Astrocyte (in vitro differentiated cells and primary cell): ENCODE measurements around the gene SGSM2. TPM values are rescaled to one million over a fixed set of nuclear protein-coding genes. Genes with fewer than 3 reads are reported as not detected.

ENCODE experiments used
- DNase-seq: peaks from one replicate; pipeline ENCODE4 v3.0.0-alpha.2; 2010; ENCODE audit warnings: low read depth
- FAIRE-seq: peaks from 2 replicates; lab custom pipeline; 2011; peaks lifted over from hg19 to GRCh38; lab: Jason Lieb, UNC
- H2AFZ ChIP-seq: 2 replicates; pipeline ENCODE4 v1.6.0; 2012; ENCODE audit warnings: low read depth, low read length, inconsistent platforms
- H3K27ac ChIP-seq: 2 replicates; pipeline ENCODE4 v1.5.1; 2011; ENCODE audit warnings: low read depth, low read length, inconsistent platforms
- H3K27me3 ChIP-seq: 2 replicates; pipeline ENCODE4 v1.6.0; 2011; ENCODE audit warnings: low read length, inconsistent platforms; ENCODE audit not compliant: insufficient read depth
- H3K36me3 ChIP-seq: 2 replicates; pipeline ENCODE4 v1.5.1; 2011; ENCODE audit warnings: low read length, inconsistent platforms; ENCODE audit not compliant: insufficient read depth
- H3K4me1 ChIP-seq: 2 replicates; pipeline ENCODE4 v1.5.1; 2011; ENCODE audit warnings: low read length, inconsistent platforms; ENCODE audit not compliant: insufficient read depth
- H3K4me2 ChIP-seq: 2 replicates; pipeline ENCODE4 v1.6.0; 2012; ENCODE audit warnings: low read length, inconsistent platforms
- H3K4me3 ChIP-seq: 2 replicates; pipeline ENCODE4 v1.5.1; 2011; ENCODE audit warnings: low read depth, mild to moderate bottlenecking, low read length, inconsistent platforms; ENCODE audit not compliant: insufficient read depth
- H3K79me2 ChIP-seq: 2 replicates; pipeline ENCODE4 v1.6.0; 2012; ENCODE audit warnings: mild to moderate bottlenecking, low read length, inconsistent platforms; ENCODE audit not compliant: insufficient read depth
- H3K9ac ChIP-seq: 2 replicates; pipeline ENCODE4 v1.6.0; 2012; ENCODE audit warnings: mild to moderate bottlenecking, low read length, inconsistent platforms
- H3K9me3 ChIP-seq: 2 replicates; pipeline ENCODE4 v1.5.1; 2012; ENCODE audit warnings: low read depth, mild to moderate bottlenecking, low read length, inconsistent platforms; ENCODE audit not compliant: insufficient read depth
- H4K20me1 ChIP-seq: 2 replicates; pipeline ENCODE4 v1.6.0; 2012; ENCODE audit warnings: low read length, inconsistent platforms; ENCODE audit not compliant: insufficient read depth
- H3K27ac Mint-ChIP-seq: one replicate; pipeline ENCODE4 v1.8.0; 2021; ENCODE audit warnings: mild to moderate bottlenecking, mixed read lengths; ENCODE audit not compliant: unreplicated experiment
- H3K27me3 Mint-ChIP-seq: one replicate; pipeline ENCODE4 v1.8.0; 2021; ENCODE audit warnings: low read depth, mixed read lengths; ENCODE audit not compliant: unreplicated experiment
- H3K36me3 Mint-ChIP-seq: one replicate; pipeline ENCODE4 v1.8.0; 2021; ENCODE audit warnings: low read depth, mixed read lengths; ENCODE audit not compliant: unreplicated experiment
- H3K4me1 Mint-ChIP-seq: one replicate; pipeline ENCODE4 v1.8.0; 2021; ENCODE audit warnings: low read depth, mixed read lengths; ENCODE audit not compliant: unreplicated experiment
- H3K4me3 Mint-ChIP-seq: one replicate; pipeline ENCODE4 v1.8.0; 2021; ENCODE audit warnings: mild to moderate bottlenecking, moderate library complexity, mixed read lengths; ENCODE audit not compliant: unreplicated experiment
- H3K9me3 Mint-ChIP-seq: one replicate; pipeline ENCODE4 v1.8.0; 2021; ENCODE audit warnings: mild to moderate bottlenecking, mixed read lengths; ENCODE audit not compliant: unreplicated experiment
- CTCF ChIP-seq: IDR thresholded peaks from 2 replicates; pipeline ENCODE4 v1.5.1; 2011; ENCODE audit warnings: low read depth, mild to moderate bottlenecking, inconsistent platforms, low read length, moderate library complexity; ENCODE audit not compliant: insufficient read depth
- EZH2 ChIP-seq: IDR thresholded peaks from 2 replicates; pipeline ENCODE4 v1.6.1; 2012; ENCODE audit warnings: mild to moderate bottlenecking, low read length, inconsistent platforms; ENCODE audit not compliant: insufficient read depth
- total RNA-seq: library from RNA; stranded (reverse); gene quantifications from 2 replicates; pipeline ENCODE4 v1.2.1, GENCODE V29; 2021

The SGSM2 gene
- total RNA-seq, 1 donor from 2014 or later: 62.1 TPM

GRCh38 chr17:2394775-2395201 lies 57.5 kb downstream of the SGSM2 start:
- peaks cover 3% of the 10 kb centered on the region for H3K36me3 ChIP-seq
- peaks cover 71% of the 10 kb centered on the region for H3K79me2 ChIP-seq
- FAIRE-seq (no peak), DNase-seq (no peak)
- H3K9me3 ChIP-seq: no peaks in the 10 kb centered on the region
- peaks cover 51% of the 10 kb centered on the region for H4K20me1 ChIP-seq
- peak overlapping the region; percentile 59 for H3K9ac ChIP-seq
- H2AFZ ChIP-seq: no peak overlapping the region
- Mint-ChIP-seq H3K36me3 (no peaks in the 10 kb centered on the region), H3K27me3 (no peaks in the 10 kb centered on the region), H3K4me3 (no peak overlapping the region), H3K27ac (peak overlapping the region; percentile 86), H3K4me1 (peaks cover 44% of the 10 kb centered on the region), H3K9me3 (no peaks in the 10 kb centered on the region)
- no peaks in the 10 kb centered on the region for H3K27me3 ChIP-seq
- H3K4me1 ChIP-seq: peaks cover 62% of the 10 kb centered on the region
- TF ChIP-seq CTCF: no peak
- no peak for TF ChIP-seq EZH2
- no peak overlapping the region for H3K27ac ChIP-seq
- no peak overlapping the region for H3K4me3 ChIP-seq
- no peak overlapping the region for H3K4me2 ChIP-seq

GRCh38 chr17:2395258-2396181 lies 58.2 kb downstream of the SGSM2 start:
- no peaks in the 10 kb centered on the region for H3K27me3 ChIP-seq
- H3K36me3 ChIP-seq: peaks cover 3% of the 10 kb centered on the region
- H3K27ac Mint-ChIP-seq: peak overlapping the region; percentile 88
- TF ChIP-seq CTCF: no peak
- no peak for TF ChIP-seq EZH2
- no peaks in the 10 kb centered on the region for H3K36me3 Mint-ChIP-seq
- peaks cover 44% of the 10 kb centered on the region for H4K20me1 ChIP-seq
- H3K4me2 ChIP-seq: peak overlapping the region; percentile 93
- no peak overlapping the region for H2AFZ ChIP-seq
- peak overlapping the region; percentile 52 for H3K4me3 Mint-ChIP-seq
- H3K9ac ChIP-seq: peak overlapping the region; percentile 77
- FAIRE-seq (no peak), DNase-seq (no peak)
- H3K9me3 Mint-ChIP-seq: no peaks in the 10 kb centered on the region
- peaks cover 40% of the 10 kb centered on the region for H3K4me1 Mint-ChIP-seq
- no peak overlapping the region for H3K4me3 ChIP-seq
- H3K27me3 Mint-ChIP-seq: no peaks in the 10 kb centered on the region
- H3K79me2 ChIP-seq: peaks cover 72% of the 10 kb centered on the region
- peak overlapping the region; percentile 78 for H3K27ac ChIP-seq
- no peaks in the 10 kb centered on the region for H3K9me3 ChIP-seq
- H3K4me1 ChIP-seq: peaks cover 62% of the 10 kb centered on the region

- Histone ChIP-seq H3K79me2 (peaks cover 67% of the 10 kb centered on the region), H2AFZ (peak overlapping the region; percentile 11), H3K4me1 (peaks cover 62% of the 10 kb centered on the region), H3K4me3 (peak overlapping the region; percentile 47), H3K27ac (peak overlapping the region; percentile 78), H3K27me3 (no peaks in the 10 kb centered on the region), H3K9ac (peak overlapping the region; percentile 77), H3K4me2 (peak overlapping the region; percentile 93), H4K20me1 (peaks cover 39% of the 10 kb centered on the region), H3K36me3 (peaks cover 2% of the 10 kb centered on the region), H3K9me3 (no peaks in the 10 kb centered on the region)
- Mint-ChIP-seq H3K4me3 (peak overlapping the region; percentile 52), H3K27ac (peak overlapping the region; percentile 88), H3K4me1 (peaks cover 38% of the 10 kb centered on the region), H3K9me3 (no peaks in the 10 kb centered on the region), H3K27me3 (no peaks in the 10 kb centered on the region), H3K36me3 (no peaks in the 10 kb centered on the region)
- FAIRE-seq (no peak), DNase-seq (no peak)
- TF ChIP-seq CTCF (no peak), EZH2 (no peak)
These were observed 58.9 kb downstream of the SGSM2 start for GRCh38 chr17:2396192-2396567.
